HG02571 (cell line): Measurements from ENCODE around the gene GABRA4.

Experiments
- ATAC-seq: cut with Tn5 transposase; IDR thresholded peaks from one replicate; pipeline ENCODE4 v1.9.1; 2021; ENCODE audit warnings: mild to moderate bottlenecking, moderate library complexity; ENCODE audit not compliant: unreplicated experiment

Gene GABRA4

GRCh38 chr4:46979726-46980125, 13.7 kb downstream of the GABRA4 start:
- no peak for ATAC-seq

GRCh38 chr4:46979283-46979682, 14.1 kb downstream of the GABRA4 start:
- no peak for ATAC-seq

GRCh38 chr4:46977245-46977644, 16.1 kb downstream of the GABRA4 start:
- no peak for ATAC-seq

- ATAC-seq = no peak
Measured at GRCh38 chr4:46975812-46976553, 17.4 kb downstream of the GABRA4 start.

GRCh38 chr4:46974891-46975543, 18.4 kb downstream of the GABRA4 start:
- ATAC-seq = no peak

GRCh38 chr4:46968847-46969246, 24.5 kb downstream of the GABRA4 start:
- ATAC-seq = no peak

- ATAC-seq = no peak
Measured at GRCh38 chr4:46967631-46968030, 25.8 kb downstream of the GABRA4 start.

GRCh38 chr4:46958742-46959488, 34.5 kb downstream of the GABRA4 start:
- no peak for ATAC-seq

GRCh38 chr4:46956451-46956850, 36.9 kb downstream of the GABRA4 start:
- no peak for ATAC-seq

- no peak for ATAC-seq
Measured at GRCh38 chr4:46955601-46956000, 37.8 kb downstream of the GABRA4 start.

GRCh38 chr4:46954643-46955042, 38.7 kb downstream of the GABRA4 start:
- no peak for ATAC-seq

- ATAC-seq = no peak
Measured at GRCh38 chr4:46953564-46953963, 39.8 kb downstream of the GABRA4 start.

- ATAC-seq = no peak
Measured at GRCh38 chr4:46952451-46952850, 40.9 kb downstream of the GABRA4 start.

- no peak for ATAC-seq
Measured at GRCh38 chr4:46950826-46951225, 42.6 kb downstream of the GABRA4 start.

- no peak for ATAC-seq
Measured at GRCh38 chr4:46949822-46950221, 43.6 kb downstream of the GABRA4 start.

GRCh38 chr4:46947541-46947940, 45.8 kb downstream of the GABRA4 start:
- no peak for ATAC-seq

- no peak for ATAC-seq
Measured at GRCh38 chr4:46946919-46947536, 46.4 kb downstream of the GABRA4 start.

GRCh38 chr4:46945062-46945461, 48.3 kb downstream of the GABRA4 start:
- no peak for ATAC-seq

GRCh38 chr4:46944345-46944744, 49.0 kb downstream of the GABRA4 start:
- no peak for ATAC-seq

- ATAC-seq = no peak
Measured at GRCh38 chr4:46937493-46937892, 55.9 kb downstream of the GABRA4 start.

- no peak for ATAC-seq
Measured at GRCh38 chr4:46934726-46935125, 58.7 kb downstream of the GABRA4 start.
